ENCODE data around the gene CYTH1. TPM values are rescaled to one million over a fixed set of nuclear protein-coding genes. Genes with fewer than 3 reads are reported as not detected.

The CYTH1 gene
- total and polyA plus RNA-seq, 2 donors (not counting 1 experiment from before 2014, with no cell fraction given): 255 to 353 TPM

- no peaks in the 10 kb centered on the region for H3K9me3 ChIP-seq (ENCODE audit: control extremely low read depth in 1 of 3, control insufficient read depth in 2 of 3, insufficient read depth in 1 of 3, low read length in 2 of 3)
- H3K4me2 ChIP-seq (replicated peaks; ENCODE audit: low read depth, low read length, poor library complexity, severe bottlenecking): no peak overlapping the region
- H3K79me2 ChIP-seq (ENCODE audit: control insufficient read depth, insufficient read depth, low read length): no peaks in the 10 kb centered on the region
- H3K9me3 Mint-ChIP-seq (ENCODE audit: insufficient read depth): no peaks in the 10 kb centered on the region
- ATAC-seq (ENCODE audit: low read depth) (no peak), DNase-seq (no peak)
- no peak overlapping the region for H2AFZ ChIP-seq (ENCODE audit: insufficient read depth, low read depth, low read length, poor library complexity, severe bottlenecking)
- TF ChIP-seq EZH2 (IDR thresholded peaks at IDR 0.05; ENCODE audit: borderline replicate concordance, insufficient read depth, low read depth, low read length, poor library complexity, severe bottlenecking): no peak
- no peak for TF ChIP-seq CTCF (IDR thresholded peaks at IDR 0.05)
- intact Hi-C loops (cut with micrococcal nuclease): no loop called here
- no peak overlapping the region for H3K27ac Mint-ChIP-seq
- H4K20me1 ChIP-seq (ENCODE audit: control insufficient read depth, insufficient read depth, low read length, poor library complexity, severe bottlenecking): no peaks in the 10 kb centered on the region
- ChIA-PET POLR2A (interaction anchor here (0.5 to 0.7 kb wide), 2 partner anchors 100 to 114 kb away, joined by 4 to 10 read pairs; no protein-coding TSS in a partner anchor), CTCF (no interaction called here)
- no peak overlapping the region for H3K4me3 Mint-ChIP-seq
- no peak overlapping the region for H3K9ac ChIP-seq (ENCODE audit: low read length)
- H3K27ac ChIP-seq (ENCODE audit: low read length in 2 of 2): no peak overlapping the region
- H3K4me1 Mint-ChIP-seq: peaks cover 19% of the 10 kb centered on the region
- H3K4me3 ChIP-seq (ENCODE audit: control extremely low read depth in 1 of 5, extremely low read depth in 1 of 5, insufficient read depth in 1 of 5, low read depth in 2 of 5, low read length in 4 of 5): no peak overlapping the region
- no peaks in the 10 kb centered on the region for H3K36me3 ChIP-seq (replicated peaks in 1 of 2; ENCODE audit: control extremely low read depth in 1 of 2, control insufficient read depth in 1 of 2, extremely low read depth in 1 of 2, insufficient read depth in 2 of 2, low read length in 1 of 2)
- no peaks in the 10 kb centered on the region for H3K27me3 ChIP-seq (replicated peaks in 1 of 4; ENCODE audit: control extremely low read depth in 1 of 4, control insufficient read depth in 3 of 4, insufficient read depth in 4 of 4, low read length in 3 of 4)
- no CpG with 5 or more reads among the region's 4 CpGs for WGBS (ENCODE audit: insufficient coverage)
- peaks cover 3% of the 10 kb centered on the region for H3K27me3 Mint-ChIP-seq
- peaks cover 0 to 17% of the 10 kb centered on the region in 2 donors for H3K4me1 ChIP-seq (ENCODE audit: control insufficient read depth in 2 of 2, insufficient read depth in 2 of 2, low read length in 2 of 2)
These were observed 147.9 kb downstream of the CYTH1 start for GRCh38 chr17:78634154-78634553.

GRCh38 chr17:78629436-78629995 lies 152.6 kb downstream of the CYTH1 start:
- peaks cover 15% of the 10 kb centered on the region for H3K4me1 Mint-ChIP-seq
- CTCF ChIA-PET: no interaction called here
- intact Hi-C loops (cut with micrococcal nuclease): no loop called here
- Histone ChIP-seq H3K36me3 (replicated peaks in 1 of 2; ENCODE audit: control extremely low read depth in 1 of 2, control insufficient read depth in 1 of 2, extremely low read depth in 1 of 2, insufficient read depth in 2 of 2, low read length in 1 of 2) (no peaks in the 10 kb centered on the region), H3K4me3 (ENCODE audit: control extremely low read depth in 1 of 5, extremely low read depth in 1 of 5, insufficient read depth in 1 of 5, low read depth in 2 of 5, low read length in 4 of 5) (no peak overlapping the region), H3K79me2 (ENCODE audit: control insufficient read depth, insufficient read depth, low read length) (no peaks in the 10 kb centered on the region), H2AFZ (ENCODE audit: insufficient read depth, low read depth, low read length, poor library complexity, severe bottlenecking) (no peak overlapping the region), H3K27ac (ENCODE audit: low read length in 2 of 2) (no peak overlapping the region), H3K9ac (ENCODE audit: low read length) (no peak overlapping the region), H3K9me3 (ENCODE audit: control extremely low read depth in 1 of 3, control insufficient read depth in 2 of 3, insufficient read depth in 1 of 3, low read length in 2 of 3) (no peaks in the 10 kb centered on the region), H3K4me1 (ENCODE audit: control insufficient read depth in 2 of 2, insufficient read depth in 2 of 2, low read length in 2 of 2) (peaks cover 0 to 13% of the 10 kb centered on the region in 2 donors), H3K27me3 (replicated peaks in 1 of 4; ENCODE audit: control extremely low read depth in 1 of 4, control insufficient read depth in 3 of 4, insufficient read depth in 4 of 4, low read length in 3 of 4) (no peaks in the 10 kb centered on the region), H3K4me2 (replicated peaks; ENCODE audit: low read depth, low read length, poor library complexity, severe bottlenecking) (no peak overlapping the region), H4K20me1 (ENCODE audit: control insufficient read depth, insufficient read depth, low read length, poor library complexity, severe bottlenecking) (no peaks in the 10 kb centered on the region)
- 93% methylated on average over 23 of the region's 23 CpGs for WGBS (ENCODE audit: insufficient coverage)
- POLR2A ChIA-PET: no interaction called here
- H3K9me3 Mint-ChIP-seq (ENCODE audit: insufficient read depth): no peaks in the 10 kb centered on the region
- ATAC-seq (ENCODE audit: low read depth) (no peak), DNase-seq (no peak)
- no peak overlapping the region for H3K4me3 Mint-ChIP-seq
- TF ChIP-seq CTCF (IDR thresholded peaks at IDR 0.05) (no peak), EZH2 (IDR thresholded peaks at IDR 0.05; ENCODE audit: borderline replicate concordance, insufficient read depth, low read depth, low read length, poor library complexity, severe bottlenecking) (no peak)
- H3K27me3 Mint-ChIP-seq: peaks cover 7% of the 10 kb centered on the region
- no peak overlapping the region for H3K27ac Mint-ChIP-seq

Data from B cell (primary cell).